SKM-1 treated with dmso at 0.1 percent for 144 hours (cell line): ENCODE data around the gene PPM1J.
"Not testable (repeated sequence)": the region's sequence is repeated elsewhere in the genome, so short reads cannot be mapped to it uniquely, and the experiment has no call there.

Source experiments
- DNase-seq: peaks from one replicate; lab custom pipeline; 2025; ENCODE audit not compliant: unreplicated experiment; lab: John Stamatoyannopoulos, UW

The PPM1J gene

GRCh38 chr1:112721966-112722524 is 6.9 kb upstream of the PPM1J start:
- no peak for DNase-seq

- not testable (repeated sequence) for DNase-seq
Observed at GRCh38 chr1:112721294-112721693, 6.2 kb upstream of the PPM1J start.

GRCh38 chr1:112720800-112721199 is 5.7 kb upstream of the PPM1J start:
- no peak for DNase-seq

- no peak for DNase-seq
Observed at GRCh38 chr1:112719706-112720105, 4.6 kb upstream of the PPM1J start.

DNA sequence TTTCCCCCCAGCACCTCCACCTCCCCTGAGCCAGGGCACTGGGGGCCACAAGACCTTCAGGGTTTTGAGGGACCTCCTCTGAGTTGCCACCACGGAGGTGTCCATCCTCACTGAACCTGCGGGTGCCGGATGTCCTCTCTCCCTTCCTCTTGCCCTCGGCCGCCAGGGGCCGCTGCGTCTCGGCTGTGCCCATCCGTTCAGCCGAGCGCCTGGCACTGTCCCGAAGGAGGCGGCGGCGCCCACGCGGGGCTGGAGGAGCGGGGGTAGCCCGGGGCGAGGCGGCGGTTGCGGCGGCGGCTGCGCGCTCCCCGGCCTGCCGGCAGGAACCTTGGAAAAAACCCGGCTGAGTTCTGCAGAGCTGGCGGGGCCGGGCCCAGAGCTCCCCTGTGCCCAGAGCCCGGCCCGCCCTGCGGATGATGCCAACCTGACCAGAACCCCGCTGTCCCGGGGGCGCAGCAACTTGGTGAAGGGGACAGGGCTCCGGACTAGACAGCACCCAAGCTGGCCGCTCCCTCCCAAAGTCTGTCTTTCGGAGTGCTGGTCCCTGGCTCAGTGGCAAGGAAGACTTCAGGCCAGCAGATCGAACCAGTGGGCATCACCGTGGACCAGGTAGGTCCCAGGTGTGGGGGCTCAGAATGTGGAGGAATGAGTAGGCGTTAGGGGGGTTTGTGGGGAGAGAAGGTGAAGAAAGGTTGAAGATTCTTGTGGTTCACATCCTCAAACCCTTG is 3.7 kb upstream of the PPM1J start:
- DNase-seq, result peak; percentile 24

- no peak for DNase-seq
Observed at GRCh38 chr1:112717263-112717873, 2.2 kb upstream of the PPM1J start.

- peak; percentile 69 for DNase-seq
Observed at GRCh38 chr1:112716133-112716720, 1.1 kb upstream of the PPM1J start.

DNA sequence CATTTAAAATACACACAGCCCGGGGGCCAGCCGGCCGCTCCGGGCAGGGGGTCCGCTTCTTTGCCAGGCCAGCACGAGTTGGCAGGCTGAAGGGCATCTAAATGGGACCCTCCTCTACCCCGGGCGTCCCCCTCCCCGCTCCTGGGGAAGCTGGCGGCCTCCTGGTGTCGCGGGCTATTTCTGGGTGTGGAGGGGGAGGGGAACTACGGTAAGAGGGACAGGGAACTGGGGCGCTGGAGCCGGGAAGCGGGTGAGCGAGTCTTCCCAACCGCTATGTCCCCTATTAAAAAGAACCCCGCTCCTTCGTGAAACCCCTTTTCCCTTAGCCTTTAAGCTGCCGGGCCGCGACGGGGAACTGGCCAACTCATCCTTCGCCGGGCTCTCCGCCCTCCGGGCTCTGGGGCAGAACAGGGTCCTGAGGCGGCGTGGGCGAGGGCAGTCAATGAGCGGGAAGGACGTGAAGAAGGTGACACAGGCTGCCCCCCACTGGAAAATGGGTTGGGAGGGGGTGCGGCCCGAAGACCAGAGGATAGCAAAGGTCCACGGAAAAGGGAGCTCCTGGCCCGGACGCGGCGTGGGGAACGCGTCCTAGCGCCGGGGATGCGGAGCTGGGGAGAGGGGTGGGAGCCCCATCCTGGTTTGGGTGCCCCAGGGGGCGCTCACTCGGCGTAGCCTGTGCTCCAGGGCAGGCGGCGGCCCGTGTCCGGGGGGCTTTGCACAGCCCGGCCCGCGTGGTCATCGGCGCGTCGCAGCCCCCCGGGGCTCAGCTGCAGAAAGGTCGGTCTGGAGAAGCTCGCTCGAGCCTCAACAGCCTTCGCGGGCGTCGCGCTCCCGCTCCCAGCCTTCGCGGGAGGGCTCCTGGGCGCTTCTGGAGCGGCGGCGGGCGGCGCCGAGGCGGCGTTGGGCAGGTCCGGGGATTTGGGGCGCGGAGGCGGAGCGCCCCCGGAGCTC is 544 bp downstream of the PPM1J start:
- DNase-seq, result no peak

GRCh38 chr1:112713466-112714312 is 1.4 kb downstream of the PPM1J start:
- DNase-seq, result peak; percentile 76

DNA sequence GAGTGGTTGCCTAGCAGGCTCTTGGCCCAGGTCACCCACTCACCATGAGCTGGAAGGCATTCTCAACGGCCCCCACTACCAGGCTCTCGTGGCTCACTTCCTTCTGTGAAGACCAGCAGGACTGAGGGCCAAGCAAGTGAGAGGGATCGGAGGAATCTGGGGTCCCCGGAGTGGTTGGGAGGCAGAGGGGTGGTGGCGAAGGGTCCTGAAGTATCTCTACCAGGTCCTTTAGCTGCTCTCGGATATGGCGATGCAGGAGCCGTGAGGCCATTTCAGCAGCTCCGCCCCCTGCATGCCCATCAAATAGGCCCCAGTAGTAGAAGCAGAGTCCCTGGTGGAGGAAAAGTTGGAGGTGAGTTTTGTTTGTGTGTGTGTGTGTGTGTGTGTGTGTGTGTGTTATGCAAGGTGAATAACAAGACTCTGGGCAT is 2.4 kb downstream of the PPM1J start:
- no peak for DNase-seq

DNA sequence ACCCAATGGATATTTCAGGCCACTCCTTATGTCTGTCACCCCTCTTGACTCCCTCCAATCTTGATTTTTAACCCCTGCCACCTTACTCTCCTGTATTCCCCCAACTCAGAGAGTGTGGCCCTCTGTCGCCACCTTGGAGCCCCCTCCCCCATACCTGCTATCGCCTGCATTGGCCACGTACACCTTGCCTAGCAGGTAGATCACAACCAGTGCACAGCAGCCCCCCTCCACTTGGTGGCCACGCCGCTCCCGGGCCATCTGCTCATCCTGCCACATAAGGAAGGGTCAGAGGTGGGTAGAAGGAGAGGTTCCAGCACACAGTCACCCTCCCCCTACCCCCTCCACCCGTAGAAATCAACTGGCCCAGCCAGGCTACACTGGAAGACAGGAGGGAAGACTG is 2.9 kb downstream of the PPM1J start:
- DNase-seq, result no peak

- no peak for DNase-seq
Observed at GRCh38 chr1:112711670-112712069, 3.5 kb downstream of the PPM1J start.

- no peak for DNase-seq
Observed at GRCh38 chr1:112711041-112711440, 4.1 kb downstream of the PPM1J start.

DNA sequence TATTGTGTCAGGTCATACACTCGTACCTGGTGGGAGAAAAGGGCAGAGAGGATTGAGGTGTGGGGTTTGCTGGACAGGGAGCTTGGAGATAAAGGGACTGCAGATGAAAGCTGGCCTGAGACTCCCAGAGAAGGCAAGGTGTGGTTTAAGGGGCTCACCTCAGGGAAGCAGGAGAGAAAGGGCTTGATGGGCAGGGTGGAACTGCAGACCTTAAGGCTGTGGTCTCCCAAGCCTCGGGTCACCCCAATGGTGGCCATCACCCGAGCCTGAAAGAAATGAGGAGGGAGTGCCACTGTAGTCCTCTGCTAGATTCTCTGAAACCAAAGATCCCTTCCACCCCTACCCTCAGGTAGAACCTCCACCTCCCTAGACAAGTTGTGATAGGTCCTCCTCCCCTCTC is 4.5 kb downstream of the PPM1J start:
- DNase-seq, result no peak

DNA sequence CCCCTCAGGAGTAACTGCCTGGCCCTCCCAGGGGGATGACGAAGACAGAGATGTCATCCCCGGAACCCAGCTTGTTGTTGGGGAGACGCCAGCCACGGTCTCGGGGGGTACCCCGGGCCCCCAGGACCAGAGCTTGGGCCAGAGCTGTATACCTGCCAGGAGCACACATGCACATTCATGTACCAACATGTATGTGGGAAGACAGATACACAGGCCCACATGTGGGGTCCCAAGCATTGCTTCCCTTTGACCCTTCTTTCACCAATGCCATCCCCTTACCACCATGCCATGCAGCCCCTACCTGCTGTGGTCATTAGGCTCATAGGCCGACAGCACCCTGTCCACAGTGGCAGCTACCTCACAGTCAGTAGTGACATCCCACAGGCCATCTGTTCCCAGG is 5.0 kb downstream of the PPM1J start:
- DNase-seq, result no peak

DNA sequence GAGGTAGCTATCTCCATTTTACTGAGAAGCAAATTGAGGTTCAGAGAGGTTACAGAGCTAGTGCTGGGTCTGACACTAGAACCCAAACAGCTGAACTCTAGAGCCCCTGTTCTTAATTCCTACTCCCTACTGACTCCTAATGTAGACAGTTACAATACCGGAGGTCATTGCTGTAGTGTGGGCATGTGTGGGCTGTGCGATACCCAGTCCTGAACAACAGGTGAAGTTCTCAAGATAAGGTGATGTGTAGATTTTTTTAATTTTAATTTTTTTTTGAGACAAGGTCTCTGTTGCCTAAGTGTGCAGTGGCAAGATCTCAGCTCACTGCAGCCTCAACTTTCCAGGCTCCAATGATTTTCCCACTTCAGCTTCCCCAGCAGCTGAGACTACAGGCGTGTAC is 6.6 kb downstream of the PPM1J start:
- DNase-seq, result no peak

DNA sequence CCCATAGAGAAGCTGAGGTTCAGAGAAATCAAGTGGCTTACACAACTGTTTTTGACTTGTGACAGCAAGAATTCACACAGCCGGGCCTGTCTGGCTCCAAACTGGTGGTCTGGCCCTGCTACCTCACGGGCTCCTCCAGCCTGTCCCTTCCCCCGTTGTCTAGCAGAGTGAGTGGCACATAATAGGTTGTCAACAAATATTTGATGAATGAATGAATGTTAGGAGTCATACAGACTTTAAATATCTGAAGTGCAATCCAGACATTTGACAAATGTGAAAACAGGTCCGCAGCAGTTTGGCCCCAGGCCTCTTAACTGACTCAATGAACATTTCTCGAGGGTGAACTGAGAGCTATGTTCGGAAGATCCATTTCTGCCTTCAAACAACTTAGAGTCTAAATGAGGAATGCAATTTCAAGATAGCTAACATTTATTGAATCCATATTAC is 7.1 kb downstream of the PPM1J start:
- DNase-seq, result no peak

DNA sequence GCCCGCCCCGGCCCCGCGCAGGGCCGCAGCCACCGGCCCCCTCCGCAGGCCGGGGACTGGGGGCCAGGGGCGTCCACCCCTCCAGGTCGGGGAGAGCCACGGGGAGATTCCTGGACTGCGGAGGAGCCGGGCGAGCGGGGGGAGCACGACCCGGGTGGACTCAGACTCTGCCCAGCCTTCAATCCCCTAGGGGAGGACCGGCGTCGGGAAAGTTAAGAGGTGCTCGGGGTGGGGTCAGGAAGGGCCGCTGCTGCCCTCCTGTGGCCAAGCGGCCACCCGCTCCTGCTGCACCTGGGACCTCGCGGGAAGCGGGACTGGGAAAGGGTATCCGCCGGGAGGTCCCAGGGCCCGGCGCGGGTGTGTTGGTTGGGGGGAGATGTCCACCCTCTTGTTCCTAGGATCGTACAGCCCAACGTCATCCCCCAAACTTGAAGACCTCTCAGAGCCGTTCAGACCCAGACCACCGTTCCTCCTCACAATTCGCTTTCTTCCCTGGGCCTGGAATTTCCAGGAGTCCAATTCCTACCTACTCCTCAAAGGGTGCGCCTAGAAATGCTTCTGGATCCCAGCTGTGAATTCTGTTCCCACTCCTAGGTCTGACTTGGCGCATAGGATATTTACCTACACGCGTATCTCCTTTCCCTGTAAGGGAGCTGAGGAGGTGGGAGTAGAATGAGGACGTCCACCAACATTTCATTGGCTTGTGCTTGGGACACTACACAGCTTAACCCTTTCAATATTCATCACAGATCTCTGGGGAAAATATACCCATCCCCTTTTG is 7.7 kb downstream of the PPM1J start:
- peak; percentile 74 for DNase-seq

- DNase-seq, result peak; percentile 58
Observed at GRCh38 chr1:112706505-112707220, 8.5 kb downstream of the PPM1J start, which contains the start of gene RHOC. RHOC (minus strand) TSS chr1:112707127; CDS start chr1:112703799, 3,328 bp downstream.
